WTC11 (cell line): Measurements from ENCODE around the gene SSTR5. TPM values are rescaled to one million over a fixed set of nuclear protein-coding genes. Genes with fewer than 3 reads are reported as not detected.

Experiments used
- ATAC-seq: fragments of 200-7000 bp; cut with Tn5 transposase; 2 replicates; pipeline ENCODE4 v1.10.0; 2021; ENCODE audit warnings: mild to moderate bottlenecking, moderate library complexity
- CTCF ChIA-PET: fragments of 300-600 bp; sonication (Branson Sonifier 250); formaldehyde crosslinking; loops from one replicate; lab custom pipeline; 2021; ENCODE audit warnings: antibody characterized with exemption; lab: Charles Lee
- POLR2A ChIA-PET: fragments of 350-600 bp; sonication (Branson Sonifier 250); formaldehyde crosslinking; loops from one replicate; lab custom pipeline; 2021; ENCODE audit warnings: antibody characterized with exemption; lab: Charles Lee
- DNase-seq: peaks from one replicate; pipeline ENCODE4 v3.0.0; 2021; ENCODE audit warnings: low spot score
- H3K27ac Mint-ChIP-seq: 2 replicates; pipeline ENCODE4 v1.8.0; 2021; ENCODE audit warnings: mixed read lengths
- H3K27me3 Mint-ChIP-seq: 2 replicates; pipeline ENCODE4 v1.8.0; 2021; ENCODE audit warnings: low read depth, mild to moderate bottlenecking, moderate library complexity, mixed read lengths
- H3K36me3 Mint-ChIP-seq: 2 replicates; pipeline ENCODE4 v1.8.0; 2021; ENCODE audit warnings: mixed read lengths
- H3K4me1 Mint-ChIP-seq: 2 replicates; pipeline ENCODE4 v1.8.0; 2022; ENCODE audit warnings: mixed read lengths
- H3K4me3 Mint-ChIP-seq: 2 replicates; pipeline ENCODE4 v1.8.0; 2021; ENCODE audit warnings: mild to moderate bottlenecking, moderate library complexity, mixed read lengths
- H3K9me3 Mint-ChIP-seq: 2 replicates; pipeline ENCODE4 v1.8.0; 2021; ENCODE audit warnings: mixed read lengths
- ELF4 ChIP-seq: sonication (generic); formaldehyde crosslinking; IDR thresholded peaks from 2 replicates; pipeline ENCODE4 v1.8.1; 2022; ENCODE audit warnings: low read depth, mild to moderate bottlenecking, moderate library complexity, missing genetic modification reagents
- ETV6 ChIP-seq: sonication (generic); formaldehyde crosslinking; IDR thresholded peaks from 2 replicates; pipeline ENCODE4 v1.8.1; 2022; ENCODE audit warnings: mild to moderate bottlenecking, missing genetic modification reagents
- JAZF1 ChIP-seq: fragments of 250-450 bp; sonication (Bioruptor Pico); IDR thresholded peaks from 2 replicates; pipeline ENCODE4 v1.9.0; 2021; ENCODE audit warnings: moderate library complexity, mild to moderate bottlenecking, inconsistent platforms
- JUN ChIP-seq: sonication (generic); formaldehyde crosslinking; IDR thresholded peaks from 2 replicates; pipeline ENCODE4 v1.8.0; 2023; ENCODE audit warnings: mild to moderate bottlenecking, missing genetic modification reagents
- MYBL2 ChIP-seq: sonication (generic); formaldehyde crosslinking; IDR thresholded peaks from 2 replicates; pipeline ENCODE4 v1.8.1; 2023; ENCODE audit warnings: mild to moderate bottlenecking, moderate library complexity, missing genetic modification reagents
- OVOL2 ChIP-seq: fragments of 250-450 bp; sonication (Bioruptor Pico); IDR thresholded peaks from 2 replicates; pipeline ENCODE4 v1.9.0; 2021; ENCODE audit warnings: mild to moderate bottlenecking, borderline replicate concordance
- RORB ChIP-seq: fragments of 250-450 bp; sonication (Bioruptor Pico); IDR thresholded peaks from 2 replicates; pipeline ENCODE4 v1.9.0; 2021; ENCODE audit warnings: mild to moderate bottlenecking
- SMAD4 ChIP-seq: sonication (generic); formaldehyde crosslinking; IDR thresholded peaks from 2 replicates; pipeline ENCODE4 v1.8.0; 2022; ENCODE audit warnings: mild to moderate bottlenecking, missing genetic modification reagents
- SOX15 ChIP-seq: fragments of 250-450 bp; sonication (Bioruptor Pico); IDR thresholded peaks from 2 replicates; pipeline ENCODE4 v1.9.0; 2021; ENCODE audit warnings: mild to moderate bottlenecking
- ZNF121 ChIP-seq: sonication (generic); formaldehyde crosslinking; IDR thresholded peaks from 2 replicates; pipeline ENCODE4 v1.8.0; 2023; ENCODE audit warnings: missing genetic modification reagents
- total RNA-seq: library from RNA; stranded (reverse); gene quantifications from 3 replicates; pipeline ENCODE4 v1.2.3, GENCODE V29; 2021
- TF ChIP-seq, protein P1 (sequence below): sonication (generic); formaldehyde crosslinking; IDR thresholded peaks from 2 replicates; pipeline ENCODE4 v1.8.1; 2023; ENCODE audit warnings: mild to moderate bottlenecking, missing genetic modification reagents, moderate library complexity
- TF ChIP-seq, protein P2 (sequence below): sonication (generic); formaldehyde crosslinking; IDR thresholded peaks from 2 replicates; pipeline ENCODE4 v1.8.0; 2022; ENCODE audit warnings: mild to moderate bottlenecking, missing genetic modification reagents
- TF ChIP-seq, protein P3 (sequence below): sonication (generic); formaldehyde crosslinking; IDR thresholded peaks from 2 replicates; pipeline ENCODE4 v1.8.0; 2022; ENCODE audit warnings: mild to moderate bottlenecking, missing genetic modification reagents
- TF ChIP-seq, protein P4 (sequence below): fragments of 250-450 bp; sonication (Bioruptor Pico); IDR thresholded peaks from 2 replicates; pipeline ENCODE4 v1.9.0; 2021; ENCODE audit warnings: moderate library complexity, mild to moderate bottlenecking, inconsistent platforms, borderline replicate concordance
- TF ChIP-seq, protein P5 (sequence below): sonication (generic); formaldehyde crosslinking; IDR thresholded peaks from 2 replicates; pipeline ENCODE4 v1.8.0; 2022; ENCODE audit warnings: missing genetic modification reagents
- TF ChIP-seq, protein P6 (sequence below): sonication (generic); formaldehyde crosslinking; conservative IDR thresholded peaks from 2 replicates; pipeline ENCODE4 v1.8.1; 2022; ENCODE audit warnings: mild to moderate bottlenecking, missing genetic modification reagents
- TF ChIP-seq, protein P7 (sequence below): fragments of 250-450 bp; sonication (Bioruptor Pico); IDR thresholded peaks from 2 replicates; pipeline ENCODE4 v1.9.0; 2021; ENCODE audit warnings: mild to moderate bottlenecking
- TF ChIP-seq, protein P8 (sequence below): sonication (generic); formaldehyde crosslinking; IDR thresholded peaks from 2 replicates; pipeline ENCODE4 v1.8.1; 2022; ENCODE audit warnings: low read depth, missing genetic modification reagents, borderline replicate concordance
- TF ChIP-seq, protein P9 (sequence below): sonication (generic); formaldehyde crosslinking; IDR thresholded peaks from 2 replicates; pipeline ENCODE4 v1.8.0; 2023; ENCODE audit warnings: mild to moderate bottlenecking, missing genetic modification reagents
- TF ChIP-seq, protein P10 (sequence below): sonication (generic); formaldehyde crosslinking; IDR thresholded peaks from 2 replicates; pipeline ENCODE4 v1.8.0; 2022; ENCODE audit warnings: mild to moderate bottlenecking, missing genetic modification reagents

Gene SSTR5
- total RNA-seq, 1 experiment from 2014 or later = 0.61 TPM

DNA sequence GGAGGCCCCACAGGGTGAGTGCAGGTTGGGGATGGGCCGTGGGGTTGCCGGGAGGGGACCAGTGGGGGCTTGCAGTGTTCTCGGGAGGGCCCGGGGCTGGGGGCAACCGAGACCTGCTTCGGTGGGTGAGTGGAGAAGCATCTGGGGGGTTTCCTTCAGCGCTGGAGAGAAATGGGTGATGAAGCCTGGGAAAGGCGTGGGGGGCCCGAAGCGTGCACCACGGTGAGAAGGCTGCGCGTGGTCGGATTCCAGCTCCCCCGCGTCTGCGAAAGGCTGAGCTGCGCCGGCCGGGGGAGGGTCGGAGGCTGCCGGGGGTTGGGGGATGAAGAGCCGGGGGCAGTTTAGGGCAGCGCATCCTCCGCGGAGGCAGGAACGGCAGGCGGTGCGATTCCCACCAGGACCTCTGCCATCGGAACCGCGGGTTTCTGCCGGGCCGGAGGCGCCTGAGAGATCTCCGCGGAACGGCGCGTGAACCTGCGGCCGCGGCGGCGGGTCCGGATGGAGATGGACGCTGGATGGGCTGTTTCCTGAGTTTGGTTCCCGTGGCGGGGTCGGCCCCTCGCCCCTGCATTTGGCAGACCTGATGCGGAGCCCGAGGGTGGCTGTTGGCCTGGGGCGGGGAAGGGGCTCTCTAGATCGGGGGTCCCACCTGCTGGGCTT is 6.9 kb upstream of the SSTR5 start:
- no peak overlapping the region for H3K4me3 Mint-ChIP-seq
- ATAC-seq (no peak), DNase-seq (no peak)
- H3K4me1 Mint-ChIP-seq = peaks cover 3% of the 10 kb centered on the region
- no peaks in the 10 kb centered on the region for H3K36me3 Mint-ChIP-seq
- no peaks in the 10 kb centered on the region for H3K9me3 Mint-ChIP-seq
- H3K27ac Mint-ChIP-seq = no peak overlapping the region
- H3K27me3 Mint-ChIP-seq = no peaks in the 10 kb centered on the region
- TF ChIP-seq, protein P1, sequence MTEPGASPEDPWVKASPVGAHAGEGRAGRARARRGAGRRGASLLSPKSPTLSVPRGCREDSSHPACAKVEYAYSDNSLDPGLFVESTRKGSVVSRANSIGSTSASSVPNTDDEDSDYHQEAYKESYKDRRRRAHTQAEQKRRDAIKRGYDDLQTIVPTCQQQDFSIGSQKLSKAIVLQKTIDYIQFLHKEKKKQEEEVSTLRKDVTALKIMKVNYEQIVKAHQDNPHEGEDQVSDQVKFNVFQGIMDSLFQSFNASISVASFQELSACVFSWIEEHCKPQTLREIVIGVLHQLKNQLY (CRISPR knock-in tag) = no peak
- TF ChIP-seq JAZF1 (CRISPR knock-in tag) (no peak), ETV6 (no peak), RORB (CRISPR knock-in tag) (no peak), MYBL2 (CRISPR knock-in tag) (no peak), OVOL2 (no peak), SOX15 (no peak)
- TF ChIP-seq, protein P2, sequence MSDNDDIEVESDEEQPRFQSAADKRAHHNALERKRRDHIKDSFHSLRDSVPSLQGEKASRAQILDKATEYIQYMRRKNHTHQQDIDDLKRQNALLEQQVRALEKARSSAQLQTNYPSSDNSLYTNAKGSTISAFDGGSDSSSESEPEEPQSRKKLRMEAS = no peak
- TF ChIP-seq, protein P3, sequence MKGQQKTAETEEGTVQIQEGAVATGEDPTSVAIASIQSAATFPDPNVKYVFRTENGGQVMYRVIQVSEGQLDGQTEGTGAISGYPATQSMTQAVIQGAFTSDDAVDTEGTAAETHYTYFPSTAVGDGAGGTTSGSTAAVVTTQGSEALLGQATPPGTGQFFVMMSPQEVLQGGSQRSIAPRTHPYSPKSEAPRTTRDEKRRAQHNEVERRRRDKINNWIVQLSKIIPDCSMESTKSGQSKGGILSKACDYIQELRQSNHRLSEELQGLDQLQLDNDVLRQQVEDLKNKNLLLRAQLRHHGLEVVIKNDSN (CRISPR knock-in tag) = no peak
- TF ChIP-seq, protein P4, sequence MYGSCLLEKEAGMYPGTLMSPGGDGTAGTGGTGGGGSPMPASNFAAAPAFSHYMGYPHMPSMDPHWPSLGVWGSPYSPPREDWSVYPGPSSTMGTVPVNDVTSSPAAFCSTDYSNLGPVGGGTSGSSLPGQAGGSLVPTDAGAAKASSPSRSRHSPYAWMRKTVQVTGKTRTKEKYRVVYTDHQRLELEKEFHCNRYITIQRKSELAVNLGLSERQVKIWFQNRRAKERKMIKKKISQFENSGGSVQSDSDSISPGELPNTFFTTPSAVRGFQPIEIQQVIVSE = no peak
- TF ChIP-seq, protein P5, sequence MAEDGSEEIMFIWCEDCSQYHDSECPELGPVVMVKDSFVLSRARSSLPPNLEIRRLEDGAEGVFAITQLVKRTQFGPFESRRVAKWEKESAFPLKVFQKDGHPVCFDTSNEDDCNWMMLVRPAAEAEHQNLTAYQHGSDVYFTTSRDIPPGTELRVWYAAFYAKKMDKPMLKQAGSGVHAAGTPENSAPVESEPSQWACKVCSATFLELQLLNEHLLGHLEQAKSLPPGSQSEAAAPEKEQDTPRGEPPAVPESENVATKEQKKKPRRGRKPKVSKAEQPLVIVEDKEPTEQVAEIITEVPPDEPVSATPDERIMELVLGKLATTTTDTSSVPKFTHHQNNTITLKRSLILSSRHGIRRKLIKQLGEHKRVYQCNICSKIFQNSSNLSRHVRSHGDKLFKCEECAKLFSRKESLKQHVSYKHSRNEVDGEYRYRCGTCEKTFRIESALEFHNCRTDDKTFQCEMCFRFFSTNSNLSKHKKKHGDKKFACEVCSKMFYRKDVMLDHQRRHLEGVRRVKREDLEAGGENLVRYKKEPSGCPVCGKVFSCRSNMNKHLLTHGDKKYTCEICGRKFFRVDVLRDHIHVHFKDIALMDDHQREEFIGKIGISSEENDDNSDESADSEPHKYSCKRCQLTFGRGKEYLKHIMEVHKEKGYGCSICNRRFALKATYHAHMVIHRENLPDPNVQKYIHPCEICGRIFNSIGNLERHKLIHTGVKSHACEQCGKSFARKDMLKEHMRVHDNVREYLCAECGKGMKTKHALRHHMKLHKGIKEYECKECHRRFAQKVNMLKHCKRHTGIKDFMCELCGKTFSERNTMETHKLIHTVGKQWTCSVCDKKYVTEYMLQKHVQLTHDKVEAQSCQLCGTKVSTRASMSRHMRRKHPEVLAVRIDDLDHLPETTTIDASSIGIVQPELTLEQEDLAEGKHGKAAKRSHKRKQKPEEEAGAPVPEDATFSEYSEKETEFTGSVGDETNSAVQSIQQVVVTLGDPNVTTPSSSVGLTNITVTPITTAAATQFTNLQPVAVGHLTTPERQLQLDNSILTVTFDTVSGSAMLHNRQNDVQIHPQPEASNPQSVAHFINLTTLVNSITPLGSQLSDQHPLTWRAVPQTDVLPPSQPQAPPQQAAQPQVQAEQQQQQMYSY = no peak
- TF ChIP-seq, protein P6, sequence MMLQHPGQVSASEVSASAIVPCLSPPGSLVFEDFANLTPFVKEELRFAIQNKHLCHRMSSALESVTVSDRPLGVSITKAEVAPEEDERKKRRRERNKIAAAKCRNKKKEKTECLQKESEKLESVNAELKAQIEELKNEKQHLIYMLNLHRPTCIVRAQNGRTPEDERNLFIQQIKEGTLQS (CRISPR knock-in tag) = no peak
- TF ChIP-seq, protein P7, sequence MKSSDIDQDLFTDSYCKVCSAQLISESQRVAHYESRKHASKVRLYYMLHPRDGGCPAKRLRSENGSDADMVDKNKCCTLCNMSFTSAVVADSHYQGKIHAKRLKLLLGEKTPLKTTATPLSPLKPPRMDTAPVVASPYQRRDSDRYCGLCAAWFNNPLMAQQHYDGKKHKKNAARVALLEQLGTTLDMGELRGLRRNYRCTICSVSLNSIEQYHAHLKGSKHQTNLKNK (CRISPR knock-in tag) = no peak
- POLR2A ChIA-PET = no interaction called here
- CTCF ChIA-PET = interaction anchor here (2.3 kb wide), 1 partner anchor 9 kb away, joined by 10 read pairs; no protein-coding TSS in a partner anchor

DNA sequence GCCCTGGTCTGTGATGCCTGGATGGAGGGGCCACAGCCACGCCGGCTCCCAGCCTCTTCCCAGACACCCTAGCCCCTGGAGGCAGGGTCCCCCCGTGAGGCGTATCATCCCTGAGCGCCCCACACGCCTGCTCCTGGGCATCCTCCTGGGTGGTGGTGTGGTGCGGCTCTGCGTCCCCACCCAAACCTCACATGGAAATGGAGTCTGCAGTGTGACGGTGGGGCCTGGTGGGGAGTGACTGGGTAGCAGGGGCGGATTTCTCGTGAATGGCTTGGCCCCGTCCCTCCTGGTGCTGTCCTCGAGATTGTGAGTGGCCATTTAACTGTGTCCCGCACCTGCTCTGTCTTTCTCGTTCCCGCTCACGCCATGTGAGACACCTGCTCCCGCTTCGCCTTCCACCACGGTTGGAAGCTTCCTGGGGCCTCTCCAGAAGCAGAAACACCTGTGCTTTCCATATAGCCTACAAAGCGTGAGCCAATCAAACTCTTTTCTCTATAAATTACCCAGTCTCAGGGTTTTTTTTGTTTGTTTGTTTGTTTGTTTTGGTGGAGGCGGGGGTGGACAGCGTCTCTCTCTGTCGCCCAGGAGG is 5.9 kb upstream of the SSTR5 start:
- H3K4me1 Mint-ChIP-seq = peaks cover 3% of the 10 kb centered on the region
- no peak for ATAC-seq
- no peak overlapping the region for H3K4me3 Mint-ChIP-seq
- ChIA-PET CTCF (interaction anchor here (9.0 kb wide), 1 partner anchor 10 kb away, joined by 97 read pairs; no protein-coding TSS in a partner anchor), POLR2A (no interaction called here)
- no peaks in the 10 kb centered on the region for H3K9me3 Mint-ChIP-seq
- H3K27ac Mint-ChIP-seq = no peak overlapping the region
- DNase-seq = no peak
- H3K27me3 Mint-ChIP-seq = no peaks in the 10 kb centered on the region
- H3K36me3 Mint-ChIP-seq = no peaks in the 10 kb centered on the region
- no peak for TF ChIP-seq ZNF121 (CRISPR knock-in tag)
- TF ChIP-seq JUN = no peak
- no peak for TF ChIP-seq SMAD4
- TF ChIP-seq, protein P8, sequence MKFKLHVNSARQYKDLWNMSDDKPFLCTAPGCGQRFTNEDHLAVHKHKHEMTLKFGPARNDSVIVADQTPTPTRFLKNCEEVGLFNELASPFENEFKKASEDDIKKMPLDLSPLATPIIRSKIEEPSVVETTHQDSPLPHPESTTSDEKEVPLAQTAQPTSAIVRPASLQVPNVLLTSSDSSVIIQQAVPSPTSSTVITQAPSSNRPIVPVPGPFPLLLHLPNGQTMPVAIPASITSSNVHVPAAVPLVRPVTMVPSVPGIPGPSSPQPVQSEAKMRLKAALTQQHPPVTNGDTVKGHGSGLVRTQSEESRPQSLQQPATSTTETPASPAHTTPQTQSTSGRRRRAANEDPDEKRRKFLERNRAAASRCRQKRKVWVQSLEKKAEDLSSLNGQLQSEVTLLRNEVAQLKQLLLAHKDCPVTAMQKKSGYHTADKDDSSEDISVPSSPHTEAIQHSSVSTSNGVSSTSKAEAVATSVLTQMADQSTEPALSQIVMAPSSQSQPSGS (CRISPR knock-in tag) = no peak
- TF ChIP-seq ELF4 (CRISPR knock-in tag) = no peak
- TF ChIP-seq, protein P9, sequence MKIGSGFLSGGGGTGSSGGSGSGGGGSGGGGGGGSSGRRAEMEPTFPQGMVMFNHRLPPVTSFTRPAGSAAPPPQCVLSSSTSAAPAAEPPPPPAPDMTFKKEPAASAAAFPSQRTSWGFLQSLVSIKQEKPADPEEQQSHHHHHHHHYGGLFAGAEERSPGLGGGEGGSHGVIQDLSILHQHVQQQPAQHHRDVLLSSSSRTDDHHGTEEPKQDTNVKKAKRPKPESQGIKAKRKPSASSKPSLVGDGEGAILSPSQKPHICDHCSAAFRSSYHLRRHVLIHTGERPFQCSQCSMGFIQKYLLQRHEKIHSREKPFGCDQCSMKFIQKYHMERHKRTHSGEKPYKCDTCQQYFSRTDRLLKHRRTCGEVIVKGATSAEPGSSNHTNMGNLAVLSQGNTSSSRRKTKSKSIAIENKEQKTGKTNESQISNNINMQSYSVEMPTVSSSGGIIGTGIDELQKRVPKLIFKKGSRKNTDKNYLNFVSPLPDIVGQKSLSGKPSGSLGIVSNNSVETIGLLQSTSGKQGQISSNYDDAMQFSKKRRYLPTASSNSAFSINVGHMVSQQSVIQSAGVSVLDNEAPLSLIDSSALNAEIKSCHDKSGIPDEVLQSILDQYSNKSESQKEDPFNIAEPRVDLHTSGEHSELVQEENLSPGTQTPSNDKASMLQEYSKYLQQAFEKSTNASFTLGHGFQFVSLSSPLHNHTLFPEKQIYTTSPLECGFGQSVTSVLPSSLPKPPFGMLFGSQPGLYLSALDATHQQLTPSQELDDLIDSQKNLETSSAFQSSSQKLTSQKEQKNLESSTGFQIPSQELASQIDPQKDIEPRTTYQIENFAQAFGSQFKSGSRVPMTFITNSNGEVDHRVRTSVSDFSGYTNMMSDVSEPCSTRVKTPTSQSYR = no peak
- no peak for TF ChIP-seq OVOL2
- TF ChIP-seq, protein P10, sequence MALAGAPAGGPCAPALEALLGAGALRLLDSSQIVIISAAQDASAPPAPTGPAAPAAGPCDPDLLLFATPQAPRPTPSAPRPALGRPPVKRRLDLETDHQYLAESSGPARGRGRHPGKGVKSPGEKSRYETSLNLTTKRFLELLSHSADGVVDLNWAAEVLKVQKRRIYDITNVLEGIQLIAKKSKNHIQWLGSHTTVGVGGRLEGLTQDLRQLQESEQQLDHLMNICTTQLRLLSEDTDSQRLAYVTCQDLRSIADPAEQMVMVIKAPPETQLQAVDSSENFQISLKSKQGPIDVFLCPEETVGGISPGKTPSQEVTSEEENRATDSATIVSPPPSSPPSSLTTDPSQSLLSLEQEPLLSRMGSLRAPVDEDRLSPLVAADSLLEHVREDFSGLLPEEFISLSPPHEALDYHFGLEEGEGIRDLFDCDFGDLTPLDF (CRISPR knock-in tag) = no peak
